ENCODE results near the gene GPR152. TPM values are rescaled to one million over a fixed set of nuclear protein-coding genes. Genes with fewer than 3 reads are reported as not detected.
A peak's percentile ranks its signal among the peaks of the same experiment; 100 is the strongest.

GPR152 gene
- total RNA-seq, 4 donors from 2014 or later: 0.34 TPM; not detected in 3

GRCh38 chr11:67421430-67422031, 31.0 kb downstream of the GPR152 start:
- no peak for DNase-seq (ENCODE audit: low spot score in 2 of 2)
- Histone ChIP-seq H3K4me1 (peaks cover 52% of the 10 kb centered on the region), H3K36me3 (no peaks in the 10 kb centered on the region), H3K27me3 (no peaks in the 10 kb centered on the region), H3K27ac (peak overlapping the region; percentile 94), H3K9me3 (no peaks in the 10 kb centered on the region), H3K4me3 (peak overlapping the region; percentile 87)
- TF ChIP-seq POLR2AphosphoS5 (IDR thresholded peaks at IDR 0.05) (no peak), POLR2A (IDR thresholded peaks at IDR 0.05) (no peak), EP300 (IDR thresholded peaks at IDR 0.05) (no peak)
- TF ChIP-seq, protein P1, sequence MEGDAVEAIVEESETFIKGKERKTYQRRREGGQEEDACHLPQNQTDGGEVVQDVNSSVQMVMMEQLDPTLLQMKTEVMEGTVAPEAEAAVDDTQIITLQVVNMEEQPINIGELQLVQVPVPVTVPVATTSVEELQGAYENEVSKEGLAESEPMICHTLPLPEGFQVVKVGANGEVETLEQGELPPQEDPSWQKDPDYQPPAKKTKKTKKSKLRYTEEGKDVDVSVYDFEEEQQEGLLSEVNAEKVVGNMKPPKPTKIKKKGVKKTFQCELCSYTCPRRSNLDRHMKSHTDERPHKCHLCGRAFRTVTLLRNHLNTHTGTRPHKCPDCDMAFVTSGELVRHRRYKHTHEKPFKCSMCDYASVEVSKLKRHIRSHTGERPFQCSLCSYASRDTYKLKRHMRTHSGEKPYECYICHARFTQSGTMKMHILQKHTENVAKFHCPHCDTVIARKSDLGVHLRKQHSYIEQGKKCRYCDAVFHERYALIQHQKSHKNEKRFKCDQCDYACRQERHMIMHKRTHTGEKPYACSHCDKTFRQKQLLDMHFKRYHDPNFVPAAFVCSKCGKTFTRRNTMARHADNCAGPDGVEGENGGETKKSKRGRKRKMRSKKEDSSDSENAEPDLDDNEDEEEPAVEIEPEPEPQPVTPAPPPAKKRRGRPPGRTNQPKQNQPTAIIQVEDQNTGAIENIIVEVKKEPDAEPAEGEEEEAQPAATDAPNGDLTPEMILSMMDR (IDR thresholded peaks at IDR 0.05): no peak
- WGBS: 69% methylated on average over 22 of the region's 22 CpGs

DNA sequence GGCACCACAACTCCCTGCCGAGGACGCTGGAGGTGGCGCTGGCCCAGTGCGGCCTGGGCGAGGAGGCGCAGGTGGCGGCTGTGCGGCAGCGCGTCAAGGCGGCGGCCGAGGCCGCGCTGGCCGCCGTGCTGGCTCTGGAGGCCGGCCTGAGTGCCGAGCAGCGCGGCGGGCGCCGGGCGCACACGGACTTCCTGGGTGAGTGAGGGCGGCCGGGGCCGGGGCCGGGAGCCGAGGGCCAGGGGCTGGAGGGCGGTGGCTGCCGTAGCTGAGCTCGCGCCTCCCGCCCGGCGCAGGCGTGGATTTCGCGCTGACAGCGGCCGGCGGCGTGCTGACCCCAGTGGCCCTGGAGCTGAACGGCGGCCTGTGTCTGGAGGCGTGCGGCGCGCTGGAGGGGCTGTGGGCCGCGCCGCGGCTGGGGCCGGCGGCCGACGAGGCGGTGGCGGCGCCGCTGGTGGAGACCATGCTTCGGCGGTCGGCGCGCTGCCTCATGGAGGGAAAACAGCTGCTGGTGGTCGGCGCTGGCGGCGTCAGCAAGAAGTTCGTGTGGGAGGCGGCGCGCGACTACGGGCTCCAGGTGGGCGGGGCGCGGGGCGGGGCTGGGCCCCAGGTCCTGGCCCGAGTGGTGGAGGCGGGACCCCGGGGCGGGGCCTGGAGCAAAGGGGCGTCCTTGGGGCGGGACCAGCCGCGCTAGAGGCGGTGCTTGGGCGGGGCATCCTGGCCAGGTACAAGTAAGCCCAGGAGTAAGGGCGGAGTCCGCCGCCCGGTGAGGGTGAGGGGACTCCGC, 31.7 kb downstream of the GPR152 start:
- DNase-seq (ENCODE audit: low spot score in 2 of 2): peak; percentile 97 to 98
- H3K27me3 ChIP-seq: no peaks in the 10 kb centered on the region
- H3K36me3 ChIP-seq: no peaks in the 10 kb centered on the region
- peak overlapping the region; percentile 94 for H3K27ac ChIP-seq
- H3K9me3 ChIP-seq: no peaks in the 10 kb centered on the region
- peaks cover 59% of the 10 kb centered on the region for H3K4me1 ChIP-seq
- H3K4me3 ChIP-seq: peak overlapping the region; percentile 87
- TF ChIP-seq, protein P1 (IDR thresholded peaks at IDR 0.05): no peak
- TF ChIP-seq POLR2AphosphoS5 (IDR thresholded peaks at IDR 0.05) (no peak), EP300 (IDR thresholded peaks at IDR 0.05) (no peak), POLR2A (IDR thresholded peaks at IDR 0.05) (no peak)
- no CpG with 5 or more reads among the region's 97 CpGs for WGBS

- TF ChIP-seq EP300 (IDR thresholded peaks at IDR 0.05) (no peak), POLR2A (IDR thresholded peaks at IDR 0.05) (no peak), POLR2AphosphoS5 (IDR thresholded peaks at IDR 0.05) (no peak)
- TF ChIP-seq, protein P1 (IDR thresholded peaks at IDR 0.05): no peak
- no peak for DNase-seq (ENCODE audit: low spot score in 2 of 2)
- Histone ChIP-seq H3K4me3 (peak overlapping the region; percentile 87), H3K36me3 (no peaks in the 10 kb centered on the region), H3K9me3 (no peaks in the 10 kb centered on the region), H3K27ac (peak overlapping the region; percentile 94), H3K4me1 (peaks cover 66% of the 10 kb centered on the region), H3K27me3 (no peaks in the 10 kb centered on the region)
- 31% methylated on average over 6 of the region's 15 CpGs for WGBS
Observed at GRCh38 chr11:67420147-67420645, 32.3 kb downstream of the GPR152 start.

DNA sequence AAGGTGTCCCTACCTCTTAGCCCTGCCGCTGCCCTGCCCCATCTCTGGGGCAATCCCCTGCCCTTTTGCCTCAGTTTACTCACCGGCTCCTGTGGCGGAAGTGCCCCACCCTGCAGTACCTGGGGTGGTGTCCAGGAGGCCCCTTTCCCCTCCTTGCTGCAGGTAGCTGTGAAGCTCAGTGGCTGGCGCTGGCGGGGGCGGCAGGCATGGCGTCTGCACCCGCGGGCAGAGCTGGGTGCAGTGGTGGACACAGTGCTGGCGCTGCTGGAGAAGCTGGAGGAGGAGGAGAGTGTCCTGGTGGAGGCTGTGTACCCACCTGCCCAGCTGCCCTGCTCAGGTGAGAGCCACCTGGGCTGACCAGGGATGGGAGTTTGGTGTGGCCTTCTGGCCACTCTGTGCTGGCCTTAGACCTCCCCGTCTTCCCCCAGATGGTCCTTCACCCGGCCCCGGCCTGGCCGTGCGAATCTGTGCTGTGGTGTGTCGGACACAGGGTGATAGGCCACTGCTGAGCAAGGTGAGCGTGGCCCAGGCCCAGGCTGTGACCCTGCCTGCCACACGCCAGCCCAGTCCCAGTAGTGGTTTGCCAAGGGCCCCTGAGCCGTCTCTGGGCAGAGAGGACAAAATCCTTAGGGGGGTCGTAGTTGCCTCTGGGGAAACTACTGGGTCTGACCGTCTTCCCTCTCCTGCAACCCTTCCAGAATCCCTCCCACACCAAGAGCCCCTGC, 33.0 kb downstream of the GPR152 start:
- Histone ChIP-seq H3K4me1 (peaks cover 70% of the 10 kb centered on the region), H3K27ac (peak overlapping the region; percentile 38), H3K27me3 (peaks cover 5% of the 10 kb centered on the region), H3K36me3 (no peaks in the 10 kb centered on the region), H3K9me3 (no peaks in the 10 kb centered on the region), H3K4me3 (peak overlapping the region; percentile 87)
- DNase-seq (ENCODE audit: low spot score in 2 of 2): no peak
- TF ChIP-seq EP300 (IDR thresholded peaks at IDR 0.05) (no peak), POLR2AphosphoS5 (IDR thresholded peaks at IDR 0.05) (no peak), POLR2A (IDR thresholded peaks at IDR 0.05) (no peak)
- TF ChIP-seq, protein P1 (IDR thresholded peaks at IDR 0.05): no peak
- WGBS: 73% methylated on average over 5 of the region's 21 CpGs

All from suprapubic skin (tissue), 4 donors.